Right lobe of liver (tissue), 6 donors: ENCODE measurements around the gene PYGO1. TPM values are rescaled to one million over a fixed set of nuclear protein-coding genes. Genes with fewer than 3 reads are reported as not detected.
A peak's percentile ranks its signal among the peaks of the same experiment; 100 is the strongest.
"Not testable (repeated sequence)": the region's sequence is repeated elsewhere in the genome, so short reads cannot be mapped to it uniquely, and the experiment has no call there.

Source experiments
- ATAC-seq, 4 donors: fragments of 200-7000 bp; cut with Tn5 transposase; one replicate each; pipeline ENCODE4 v1.9.1; 2020; ENCODE audit warnings: mild to moderate bottlenecking in 4 of 4, moderate library complexity in 4 of 4
- DNase-seq, 3 donors: peaks; one replicate each; pipeline ENCODE4 v3.0.0-alpha.2; 2020
- H3K27ac ChIP-seq, 3 donors: fragments of 200-600 bp; one replicate each; pipeline ENCODE4 v1.8.0; 2022
- H3K27me3 ChIP-seq, 2 donors: fragments of 200-600 bp; one replicate each; pipeline ENCODE4 v1.8.0; 2022
- H3K36me3 ChIP-seq, 4 donors: fragments of 200-600 bp; sonication (generic) in 1 of 4; one replicate each; pipeline versions ENCODE4 v1.5.1 to v1.8.0; 2017 to 2022; ENCODE audit warnings: control low read depth in 1 of 4
- H3K4me1 ChIP-seq, 4 donors: fragments of 200-600 bp; sonication (generic) in 1 of 4; one replicate each; pipeline versions ENCODE4 v1.5.1 to v1.8.0; 2017 to 2022; ENCODE audit warnings: control low read depth in 1 of 4
- H3K4me3 ChIP-seq, 3 donors: fragments of 200-600 bp; one replicate each; pipeline ENCODE4 v1.8.0; 2022
- H3K9me3 ChIP-seq, 4 donors: fragments of 200-600 bp; sonication (generic) in 1 of 4; one replicate each; pipeline versions ENCODE4 v1.5.1 to v1.8.0; 2017 to 2022; ENCODE audit warnings: control low read depth in 1 of 4
- CTCF ChIP-seq, 4 donors: fragments of 200-600 bp in 3 of 4; fragments of 450-650 bp in 1 of 4; IDR thresholded peaks; one replicate each; pipeline versions ENCODE4 v1.5.1 to v1.8.0; 2016 to 2022; ENCODE audit warnings: antibody characterized with exemption in 4 of 4, mild to moderate bottlenecking in 2 of 4
- POLR2A ChIP-seq: fragments of 450-650 bp; IDR thresholded peaks from one replicate; pipeline ENCODE4 v1.6.1; 2017; ENCODE audit warnings: antibody characterized with exemption, mild to moderate bottlenecking
- WGBS: methylation state at CpG from one replicate; pipeline ENCODE4 v1.1.6; 2018; ENCODE audit warnings: low coverage, low lambda C conversion rate; ENCODE audit not compliant: insufficient coverage; ENCODE audit errors: missing lambda C conversion rate; 5-methylcytosine and 5-hydroxymethylcytosine counted together
- intact Hi-C, 2 donors: fragments of 100-400 bp; cut with DNase I; formaldehyde crosslinking; loops; one replicate each; pipeline versions ENCODE4 v1.11.2 to v1.14.1; 2022
- total RNA-seq, 6 experiments: library from RNA; depleted of rRNA in 2 of 6; stranded (reverse); fragments of >200 nt in 2 of 6; fragmentation: NEBNext Ultra II Directional in 3 of 6; extraction: Animal tissue kit (Norgen Biotek cat#: 25700) in 3 of 6; gene quantifications; one replicate each; pipeline versions ENCODE4 v1.1.0 to v1.2.4, GENCODE V29; 2016 to 2023
- donor health status: DM: no; HTN: yes; CAD: no.
- donor health status: DM: no; HTN: no; CAD: no.
- donor health status: DM: no; HTN: no; CAD: no.
- donor health status: DM: no; HTN: yes; CAD: no.
- donor health status: DM: no; HTN: yes; CAD: no.

Gene PYGO1
- total RNA-seq, 6 experiments from 2014 or later: 0.09 to 0.27 (median 0.19) TPM

- intact Hi-C loops: no loop called here
- Histone ChIP-seq H3K4me3 (no peak overlapping the region), H3K27me3 (no peaks in the 10 kb centered on the region), H3K27ac (no peak overlapping the region), H3K36me3 (no peaks in the 10 kb centered on the region), H3K4me1 (no peaks in the 10 kb centered on the region), H3K9me3 (no peaks in the 10 kb centered on the region)
- 65% methylated on average over 3 of the region's 4 CpGs for WGBS
- ATAC-seq (no peak), DNase-seq (no peak)
- TF ChIP-seq CTCF (IDR thresholded peaks at IDR 0.05) (no peak), POLR2A (no peak)
These were observed 72.7 kb downstream of the PYGO1 start for GRCh38 chr15:55515491-55515890.

GRCh38 chr15:55514414-55514850 lies 73.7 kb downstream of the PYGO1 start:
- no peak for DNase-seq
- TF ChIP-seq POLR2A: no peak
- TF ChIP-seq CTCF (IDR thresholded peaks at IDR 0.05): no peak
- H3K4me1 ChIP-seq: no peaks in the 10 kb centered on the region
- no peaks in the 10 kb centered on the region for H3K27me3 ChIP-seq
- no peak for ATAC-seq
- no peaks in the 10 kb centered on the region for H3K9me3 ChIP-seq
- intact Hi-C loops: no loop called here
- no peak overlapping the region for H3K27ac ChIP-seq
- H3K36me3 ChIP-seq: no peaks in the 10 kb centered on the region
- H3K4me3 ChIP-seq: no peak overlapping the region
- 79% methylated on average over 8 of the region's 12 CpGs for WGBS

- H3K36me3 ChIP-seq, intact Hi-C loops, H3K4me1 ChIP-seq, H3K27me3 ChIP-seq, DNase-seq, H3K27ac ChIP-seq, H3K4me3 ChIP-seq, ATAC-seq, H3K9me3 ChIP-seq: not testable (repeated sequence)
- peak in 1 of 4 donors; percentile 20 for TF ChIP-seq CTCF (IDR thresholded peaks at IDR 0.05)
- 65% methylated on average over 13 of the region's 29 CpGs for WGBS
These were observed 74.3 kb downstream of the PYGO1 start for GRCh38 chr15:55513621-55514413.

GRCh38 chr15:55513152-55513551 lies 75.0 kb downstream of the PYGO1 start:
- no peaks in the 10 kb centered on the region for H3K9me3 ChIP-seq
- no peaks in the 10 kb centered on the region for H3K36me3 ChIP-seq
- H3K27ac ChIP-seq: no peak overlapping the region
- ATAC-seq (no peak), DNase-seq (no peak)
- 71% methylated on average over 11 of the region's 11 CpGs for WGBS
- no peak overlapping the region for H3K4me3 ChIP-seq
- TF ChIP-seq POLR2A (no peak), CTCF (IDR thresholded peaks at IDR 0.05) (no peak)
- intact Hi-C loops: no loop called here
- H3K4me1 ChIP-seq: no peaks in the 10 kb centered on the region
- no peaks in the 10 kb centered on the region for H3K27me3 ChIP-seq
